HG03097 (cell line): ENCODE measurements around the gene HLTF.
"Not testable (repeated sequence)": the region's sequence is repeated elsewhere in the genome, so short reads cannot be mapped to it uniquely, and the experiment has no call there.

ENCODE experiments used
- ATAC-seq: cut with Tn5 transposase; IDR thresholded peaks from one replicate; pipeline ENCODE4 v1.9.1; 2021; ENCODE audit not compliant: unreplicated experiment, low FRiP score

Gene HLTF, protein sequence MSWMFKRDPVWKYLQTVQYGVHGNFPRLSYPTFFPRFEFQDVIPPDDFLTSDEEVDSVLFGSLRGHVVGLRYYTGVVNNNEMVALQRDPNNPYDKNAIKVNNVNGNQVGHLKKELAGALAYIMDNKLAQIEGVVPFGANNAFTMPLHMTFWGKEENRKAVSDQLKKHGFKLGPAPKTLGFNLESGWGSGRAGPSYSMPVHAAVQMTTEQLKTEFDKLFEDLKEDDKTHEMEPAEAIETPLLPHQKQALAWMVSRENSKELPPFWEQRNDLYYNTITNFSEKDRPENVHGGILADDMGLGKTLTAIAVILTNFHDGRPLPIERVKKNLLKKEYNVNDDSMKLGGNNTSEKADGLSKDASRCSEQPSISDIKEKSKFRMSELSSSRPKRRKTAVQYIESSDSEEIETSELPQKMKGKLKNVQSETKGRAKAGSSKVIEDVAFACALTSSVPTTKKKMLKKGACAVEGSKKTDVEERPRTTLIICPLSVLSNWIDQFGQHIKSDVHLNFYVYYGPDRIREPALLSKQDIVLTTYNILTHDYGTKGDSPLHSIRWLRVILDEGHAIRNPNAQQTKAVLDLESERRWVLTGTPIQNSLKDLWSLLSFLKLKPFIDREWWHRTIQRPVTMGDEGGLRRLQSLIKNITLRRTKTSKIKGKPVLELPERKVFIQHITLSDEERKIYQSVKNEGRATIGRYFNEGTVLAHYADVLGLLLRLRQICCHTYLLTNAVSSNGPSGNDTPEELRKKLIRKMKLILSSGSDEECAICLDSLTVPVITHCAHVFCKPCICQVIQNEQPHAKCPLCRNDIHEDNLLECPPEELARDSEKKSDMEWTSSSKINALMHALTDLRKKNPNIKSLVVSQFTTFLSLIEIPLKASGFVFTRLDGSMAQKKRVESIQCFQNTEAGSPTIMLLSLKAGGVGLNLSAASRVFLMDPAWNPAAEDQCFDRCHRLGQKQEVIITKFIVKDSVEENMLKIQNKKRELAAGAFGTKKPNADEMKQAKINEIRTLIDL

DNA sequence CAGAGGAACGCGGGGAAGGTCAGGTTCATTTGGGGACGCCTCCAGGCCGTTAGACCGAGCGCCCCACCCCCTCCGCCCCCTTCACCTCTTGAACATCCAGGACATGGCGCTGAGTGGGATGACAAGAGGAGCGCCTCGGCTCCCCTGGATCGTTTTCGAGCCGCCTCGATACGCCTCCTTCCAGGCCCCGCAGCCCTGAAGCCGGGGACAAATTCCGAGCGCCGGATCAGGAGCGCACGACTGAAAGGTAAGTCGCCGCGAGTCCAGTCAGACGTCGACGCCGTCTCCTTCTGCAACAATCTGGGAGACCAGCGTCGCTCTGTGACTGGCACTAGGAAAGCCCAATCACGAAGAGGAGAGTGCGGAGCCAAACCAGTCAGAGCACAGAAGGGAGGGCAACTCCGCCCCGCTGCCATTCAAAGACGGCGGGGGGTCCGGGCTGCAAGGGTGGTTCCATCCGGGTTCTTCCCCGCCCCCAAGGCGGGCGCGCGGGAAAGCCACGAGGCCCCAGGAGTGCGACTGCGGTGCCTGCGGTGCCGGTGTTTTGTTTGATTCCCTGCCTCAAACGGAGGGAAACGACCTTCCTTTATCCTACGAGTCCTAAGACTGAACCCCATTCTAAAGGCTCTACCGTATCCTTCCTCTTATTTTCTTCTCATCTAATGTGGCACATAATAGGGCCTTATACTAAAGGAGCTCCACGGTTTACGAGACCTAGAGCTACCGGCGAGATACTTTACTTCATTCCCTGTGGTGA lies at the start of gene HLTF:
Gene HLTF, minus strand, starts transcription at position 302 of the 757 bp plus-strand sequence. Its CDS starts 197 bp downstream, at position 105.
- ATAC-seq: peak; percentile 99

DNA sequence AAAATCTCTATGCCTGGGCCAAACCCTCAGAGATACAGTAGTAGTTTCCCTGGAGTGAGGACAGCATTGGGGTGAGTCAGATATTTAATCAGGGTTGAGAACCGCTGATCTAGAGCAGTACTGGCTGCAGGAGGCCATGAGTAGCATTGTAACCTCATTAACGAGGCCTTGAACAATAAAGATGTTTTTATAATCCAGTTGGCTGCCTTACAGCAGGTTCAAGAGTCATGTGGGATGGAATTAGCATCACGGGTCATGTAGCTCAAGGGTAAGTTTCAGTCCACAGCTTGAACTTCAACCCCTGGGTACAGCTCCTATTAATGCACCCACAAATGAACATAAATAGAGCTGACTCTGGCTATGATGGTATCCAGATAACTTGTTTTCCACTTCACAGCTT lies 48.2 kb upstream of the HLTF start:
- ATAC-seq: no peak

DNA sequence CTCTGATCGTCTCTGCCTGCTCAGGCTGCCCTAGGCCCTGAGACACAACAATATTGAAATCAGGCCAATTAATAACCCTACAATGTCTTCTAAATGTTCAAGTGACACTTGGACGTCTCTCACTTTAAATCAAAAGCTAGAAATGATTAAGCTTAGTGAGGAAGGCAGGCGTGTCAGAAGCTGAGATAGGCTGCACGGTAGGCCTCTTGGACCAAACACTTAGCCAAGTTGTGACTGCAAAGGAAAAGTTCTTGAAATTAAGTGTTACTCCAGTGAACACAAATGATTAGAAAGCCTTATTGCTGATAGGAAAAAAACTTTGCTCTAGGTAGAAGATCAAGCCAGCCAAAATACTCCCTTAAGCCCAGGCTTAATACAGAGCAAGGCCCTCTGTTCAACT lies 45.3 kb upstream of the HLTF start:
- ATAC-seq: no peak

DNA sequence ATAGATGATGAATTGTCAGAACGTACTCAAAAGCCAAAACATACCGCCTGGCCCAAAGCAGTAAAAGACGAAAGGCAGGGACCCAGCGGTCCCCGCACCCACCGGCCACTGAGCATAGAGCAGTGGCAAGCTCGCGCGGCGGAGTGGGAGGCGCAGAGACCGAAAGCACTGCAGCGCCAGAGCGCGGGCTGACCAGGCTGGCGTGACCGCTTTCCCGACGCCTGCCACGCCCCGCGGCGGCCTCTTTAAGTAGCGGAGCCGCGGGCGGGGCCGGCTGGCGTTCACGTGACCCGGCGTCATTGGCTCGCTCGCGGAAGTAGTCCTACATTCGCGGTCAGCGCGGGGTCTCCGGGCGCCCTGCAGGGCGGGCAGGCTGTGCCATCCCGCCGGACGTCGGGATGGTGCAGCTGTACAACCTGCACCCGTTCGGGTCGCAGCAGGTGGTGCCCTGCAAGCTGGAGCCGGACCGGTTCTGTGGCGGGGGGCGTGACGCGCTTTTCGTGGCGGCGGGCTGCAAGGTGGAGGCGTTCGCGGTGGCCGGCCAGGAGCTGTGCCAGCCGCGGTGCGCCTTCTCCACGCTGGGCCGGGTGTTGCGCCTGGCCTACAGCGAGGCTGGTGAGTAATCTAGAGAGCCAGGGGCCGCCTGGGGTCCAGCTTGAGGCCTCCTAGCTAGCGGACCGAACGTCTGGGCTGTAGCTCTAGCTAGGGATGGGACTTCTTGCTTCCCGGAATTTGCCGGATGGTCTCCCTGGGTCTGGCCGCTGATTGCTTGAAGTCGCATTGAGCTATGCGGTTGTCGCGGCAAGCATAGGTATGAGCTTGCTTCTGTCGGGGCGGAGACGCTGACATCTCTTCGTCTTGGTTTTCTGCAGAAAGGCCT lies 43.2 kb upstream of the HLTF start, which contains the start of gene HPS3:
Gene HPS3, plus strand, starts transcription at position 313 of the 880 bp plus-strand sequence. Its CDS starts 86 bp downstream, at position 399.
- ATAC-seq: peak; percentile 93

DNA sequence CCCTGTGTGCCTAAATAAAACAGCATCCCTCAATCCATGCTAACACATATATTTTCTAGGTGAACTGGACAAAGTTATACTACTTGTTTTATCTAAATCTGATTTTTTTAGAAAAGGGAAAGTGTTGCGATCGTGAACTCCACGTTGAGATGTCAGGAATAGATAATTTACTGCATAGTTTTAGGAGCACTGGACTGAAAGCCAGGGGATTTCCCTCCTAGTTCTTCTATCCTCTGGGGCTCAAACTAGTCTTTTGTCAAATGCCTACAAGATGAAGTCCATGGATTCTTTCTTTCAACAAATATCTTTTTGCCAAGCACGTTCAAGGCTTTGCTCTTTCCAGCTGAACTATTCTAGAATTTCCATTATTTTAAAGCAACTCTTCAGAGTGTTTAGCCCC lies 42.5 kb upstream of the HLTF start:
- ATAC-seq: no peak

DNA sequence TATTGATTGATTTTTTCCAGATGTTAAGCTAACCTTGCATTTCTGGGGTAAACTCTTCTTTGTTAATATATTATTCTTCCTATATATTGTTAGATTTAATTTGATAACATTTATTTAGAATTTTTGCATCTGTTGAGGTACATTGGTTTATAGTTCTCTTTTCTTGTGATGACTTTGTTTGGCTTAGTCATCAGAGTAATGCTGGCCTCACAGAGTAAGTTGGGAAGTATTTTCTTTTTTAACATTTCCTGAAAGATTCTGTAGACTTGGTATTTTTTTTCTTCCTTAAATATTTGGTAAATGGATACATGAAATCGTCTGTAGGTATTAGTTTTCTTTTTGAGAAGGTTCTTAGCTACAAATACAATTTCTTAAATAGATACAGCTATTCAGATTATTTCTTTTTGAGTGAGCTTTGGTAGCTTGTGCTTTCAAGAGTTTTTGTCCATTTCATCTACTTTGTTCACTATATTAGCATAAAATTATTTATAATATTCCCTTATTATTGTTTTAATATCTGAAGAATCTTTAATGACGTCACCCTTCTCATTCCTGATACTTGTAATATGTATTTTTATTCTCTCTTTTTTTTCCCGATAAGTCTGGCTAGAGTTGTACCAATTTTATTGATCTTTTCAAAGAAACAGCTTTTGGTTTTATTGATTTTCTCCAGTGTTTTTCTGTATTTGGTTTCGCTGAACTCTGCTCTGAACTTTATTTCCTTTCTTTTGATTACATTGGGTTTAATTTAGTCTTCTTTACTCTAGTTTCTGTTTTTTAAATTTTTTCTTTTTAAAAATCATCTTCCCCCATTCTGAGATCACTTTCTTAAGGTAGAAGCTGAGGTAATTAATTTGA lies 36.6 kb upstream of the HLTF start:
- no peak for ATAC-seq

DNA sequence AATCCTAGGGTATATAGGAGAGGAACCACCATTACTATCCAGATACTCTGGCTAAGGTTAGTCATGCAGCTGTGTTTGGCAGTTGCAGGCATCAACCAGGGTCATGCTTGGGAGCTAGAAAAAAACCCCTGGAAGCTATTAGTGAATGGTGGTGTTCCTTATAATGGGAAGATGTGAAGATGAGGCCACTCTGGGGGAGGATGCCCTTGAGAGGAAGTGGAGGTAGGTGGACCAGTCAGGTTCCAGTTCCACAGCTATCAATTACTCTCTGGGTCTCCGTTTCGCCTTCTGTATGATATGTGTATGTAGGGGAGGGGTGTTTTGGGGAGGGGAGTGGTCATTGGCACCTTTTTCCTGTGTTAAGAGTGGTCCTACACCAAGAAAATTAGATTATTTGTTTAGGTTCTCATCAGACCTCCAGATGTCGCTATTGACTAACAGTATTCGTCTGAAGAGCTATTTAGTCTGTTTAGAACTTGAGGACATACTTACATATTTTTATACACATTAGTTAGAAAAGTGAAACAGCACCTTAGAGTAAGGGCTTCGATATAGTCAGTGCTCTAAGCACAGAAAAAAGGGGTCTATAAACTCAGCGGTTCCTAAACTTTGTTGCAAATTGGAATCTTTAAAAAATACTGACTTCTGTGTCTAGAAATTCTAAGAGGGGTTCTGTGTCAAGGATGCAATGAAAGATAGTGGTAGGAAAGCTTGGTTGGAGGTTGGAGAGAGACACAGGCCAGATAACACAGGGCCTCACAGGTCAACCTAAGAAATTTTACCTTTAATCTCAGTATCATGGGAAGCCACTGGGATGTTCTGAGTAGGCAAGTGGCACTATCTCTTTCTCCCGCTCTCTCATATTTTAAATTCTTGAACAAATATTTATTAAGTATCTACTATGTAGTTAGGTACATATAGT lies 34.0 kb upstream of the HLTF start:
- ATAC-seq: peak; percentile 49

DNA sequence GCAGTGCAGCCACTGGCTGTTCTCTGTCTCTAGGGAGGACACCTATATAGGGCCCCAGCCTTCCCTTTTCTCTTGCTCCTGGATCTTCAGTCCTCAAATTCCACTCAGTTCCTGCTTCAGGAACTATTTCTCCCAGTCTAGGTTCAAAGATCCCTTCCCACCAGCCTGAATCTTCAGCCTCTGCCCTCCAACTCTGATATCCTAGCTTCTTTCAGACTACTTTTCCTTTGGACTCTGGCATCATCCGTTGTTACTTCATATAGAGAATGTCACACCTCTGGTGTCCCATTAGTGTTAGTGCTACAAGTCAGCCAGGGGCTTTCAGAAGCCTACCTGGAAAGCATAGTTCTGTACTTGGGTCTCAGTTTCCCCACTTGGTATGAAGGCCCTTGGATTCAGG lies 33.1 kb upstream of the HLTF start:
- ATAC-seq: no peak

DNA sequence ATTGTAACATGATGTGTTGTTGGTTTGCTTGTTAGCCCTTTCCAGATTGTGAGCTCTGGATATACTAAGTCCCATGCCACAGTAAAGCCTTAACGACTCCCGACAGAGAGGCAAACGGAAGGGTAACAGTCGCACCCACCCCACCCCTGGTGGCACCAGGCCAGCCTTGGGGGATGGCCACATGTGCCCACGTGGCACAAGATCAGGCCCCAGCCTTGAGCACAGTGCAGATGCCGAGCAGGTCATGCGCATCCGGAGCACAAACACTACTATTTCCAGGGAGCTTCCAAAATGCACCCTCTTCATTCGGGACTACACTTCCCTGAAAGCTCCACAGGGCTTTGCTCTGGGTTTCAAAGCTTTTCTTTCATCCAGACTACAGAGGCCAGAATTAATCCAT lies 32.4 kb upstream of the HLTF start:
- no peak for ATAC-seq

DNA sequence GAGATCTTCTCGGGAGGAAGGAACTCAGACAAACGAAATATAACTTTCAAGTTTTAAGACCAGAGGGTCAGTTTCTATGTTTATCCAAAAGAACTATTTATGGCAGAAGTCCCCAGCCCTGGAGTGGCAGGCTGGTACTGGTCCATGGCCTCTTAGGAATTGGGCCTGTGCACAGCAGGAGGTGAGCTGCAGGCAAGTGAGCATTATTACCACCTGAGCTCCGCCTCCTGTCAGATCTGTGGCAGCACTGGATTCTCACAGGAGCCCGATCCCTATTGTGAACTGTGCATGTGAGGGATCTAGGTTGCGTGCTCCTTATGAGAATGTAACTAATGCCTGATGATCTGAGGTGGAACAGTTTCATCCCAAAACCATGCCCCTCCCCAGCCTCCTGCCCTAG lies 28.8 kb upstream of the HLTF start:
- no peak for ATAC-seq

DNA sequence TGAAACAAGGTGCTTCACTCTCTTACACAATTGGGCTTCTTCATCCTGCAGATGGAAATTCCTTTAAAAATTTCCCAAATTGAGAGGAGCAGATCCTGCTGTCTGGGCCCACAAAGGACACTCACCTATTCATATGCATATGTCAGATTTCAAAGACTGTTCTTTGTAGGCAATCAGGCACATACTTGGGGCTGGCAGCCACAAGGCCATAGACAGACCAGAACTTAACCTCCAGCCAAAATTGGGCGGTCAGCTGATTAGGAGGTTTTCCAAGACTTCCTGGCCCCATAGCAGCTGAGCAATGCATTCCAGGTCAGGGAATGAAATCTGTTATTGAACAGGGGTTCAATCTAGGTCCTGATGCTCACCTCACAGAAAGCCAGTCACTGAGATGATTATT lies 28.1 kb upstream of the HLTF start:
- ATAC-seq: no peak

DNA sequence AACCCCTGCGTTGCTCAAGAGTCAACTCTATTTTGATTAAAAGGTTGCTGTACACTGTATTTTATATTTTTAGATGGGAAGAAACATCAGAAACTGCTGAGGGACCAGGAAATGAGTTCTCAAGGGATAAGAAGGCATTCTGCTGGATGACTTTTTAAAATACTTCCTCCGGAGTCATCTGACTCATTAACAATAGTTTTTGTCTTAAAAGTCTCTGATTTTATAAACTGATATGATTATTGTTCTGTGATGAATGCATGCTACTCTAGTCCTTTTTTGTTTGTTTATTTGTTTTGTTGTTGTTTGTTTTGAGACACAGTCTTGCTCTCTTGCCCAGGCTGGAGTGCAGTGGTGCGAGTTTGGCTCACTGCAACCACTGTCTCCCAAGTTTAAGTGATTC lies 18.2 kb upstream of the HLTF start:
- ATAC-seq: no peak

DNA sequence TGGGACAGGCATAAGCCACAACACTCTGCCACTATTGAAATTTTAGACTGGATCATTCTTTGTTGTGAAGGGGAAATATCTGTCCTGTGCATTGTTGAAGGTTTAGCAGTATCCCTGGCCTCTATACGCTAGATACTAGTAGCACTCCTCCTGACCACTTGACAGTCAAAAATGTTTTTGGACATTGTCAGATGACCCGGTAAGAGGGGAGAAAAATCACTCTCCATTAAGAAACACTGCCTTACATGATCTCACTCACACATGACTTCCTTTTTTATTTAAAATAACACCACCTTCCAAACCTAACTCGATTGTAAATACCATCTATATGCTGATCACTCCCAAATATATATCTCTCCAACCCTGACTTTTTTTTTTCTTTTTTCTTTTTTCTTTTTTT lies 15.3 kb upstream of the HLTF start:
- no peak for ATAC-seq

DNA sequence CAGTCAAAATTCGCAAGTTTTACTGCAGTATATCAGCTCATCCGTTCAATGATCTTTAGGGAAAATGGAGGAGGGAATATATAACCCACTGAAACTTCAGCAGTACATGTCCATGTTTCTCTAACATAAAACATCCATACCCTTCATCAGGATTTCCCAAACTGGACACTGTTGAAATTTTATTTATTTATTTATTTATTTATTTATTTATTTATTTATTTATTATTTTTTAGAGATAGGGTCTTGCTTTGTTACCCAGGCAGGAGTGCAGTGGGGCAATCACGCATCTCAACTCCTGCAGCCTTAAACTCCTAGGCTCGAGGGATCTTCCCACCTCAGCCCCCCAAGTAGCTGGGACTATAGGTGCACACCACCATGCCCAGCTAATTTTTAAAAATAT lies 14.8 kb upstream of the HLTF start:
- no peak for ATAC-seq

DNA sequence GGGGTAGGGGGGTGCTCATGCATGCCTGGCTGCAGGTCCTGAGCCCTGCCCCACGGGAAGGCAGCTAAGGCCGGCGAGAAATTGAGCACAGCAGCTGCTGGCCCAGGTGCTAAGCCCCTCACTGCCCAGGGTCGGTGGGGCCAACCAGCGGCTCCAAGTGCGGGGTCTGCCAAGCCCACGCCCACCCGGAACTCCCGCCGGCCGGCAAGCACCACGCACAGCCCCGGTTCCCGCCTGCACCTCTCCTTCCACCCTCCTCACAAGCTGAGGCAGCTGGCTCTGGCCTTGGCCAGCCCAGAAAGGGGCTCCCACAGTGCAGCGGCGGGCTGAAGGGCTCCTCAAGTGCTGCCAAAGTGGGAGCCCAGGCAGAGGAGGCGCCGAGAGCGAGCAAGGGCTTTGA lies 11.7 kb upstream of the HLTF start:
- ATAC-seq: not testable (repeated sequence)

DNA sequence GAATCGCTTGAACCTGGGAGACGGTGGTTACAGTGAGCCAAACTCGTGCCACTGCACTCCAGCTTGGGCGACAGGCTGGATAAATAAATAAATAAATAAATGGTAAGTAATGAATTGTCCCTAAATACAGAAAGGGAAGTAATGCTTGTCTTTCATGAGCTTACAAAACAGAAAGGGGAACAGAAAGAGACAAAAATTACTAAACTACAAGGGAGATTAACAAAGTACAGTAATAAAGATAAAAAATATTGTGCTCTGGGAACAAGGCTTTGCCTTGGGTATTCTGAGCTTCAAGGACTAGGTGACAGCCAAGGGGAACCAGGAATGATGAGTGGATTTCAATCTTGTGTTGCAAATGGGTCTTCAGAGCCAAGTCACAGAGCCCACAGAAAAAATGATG lies 9.2 kb upstream of the HLTF start:
- peak; percentile 75 for ATAC-seq

DNA sequence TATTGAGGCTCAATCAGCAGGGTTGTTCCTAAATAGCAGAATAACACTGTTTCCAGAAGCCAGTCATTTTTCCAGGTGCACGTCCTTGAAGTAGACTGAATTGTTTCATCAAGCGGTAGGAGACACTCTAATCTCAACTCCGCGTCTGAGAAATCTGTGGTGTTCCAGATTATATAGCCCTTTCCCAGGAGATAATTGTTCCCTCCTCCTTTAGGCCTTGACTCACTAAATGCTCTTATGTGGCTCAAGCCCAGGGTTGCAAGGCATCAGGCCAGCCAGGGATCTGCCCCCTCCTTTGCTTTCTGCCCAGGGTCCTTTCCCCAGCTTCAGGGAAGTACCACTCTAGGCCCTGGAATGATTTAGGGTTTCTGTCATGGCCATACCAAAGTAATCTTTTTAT lies 5.7 kb upstream of the HLTF start:
- no peak for ATAC-seq

DNA sequence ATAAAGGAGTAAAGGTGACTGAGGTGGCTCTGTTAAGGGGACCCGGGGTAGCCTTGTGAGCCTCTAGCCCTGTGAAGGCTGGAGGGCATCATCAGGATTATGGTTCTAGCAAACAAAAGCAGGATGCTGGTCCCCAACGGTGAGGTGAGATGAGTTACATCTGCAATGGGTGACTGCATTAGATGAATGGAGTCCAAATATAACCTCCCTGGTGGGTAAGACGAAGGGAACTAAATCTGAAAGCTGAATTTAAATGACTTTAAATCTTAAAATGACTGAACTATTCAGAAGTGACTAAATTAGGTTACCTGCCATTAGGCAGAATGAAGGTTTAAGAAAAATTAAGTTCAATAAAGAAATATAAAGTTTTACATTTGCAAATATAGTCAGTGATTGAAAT lies 4.6 kb upstream of the HLTF start:
- no peak for ATAC-seq
